Activated naive CD4-positive, alpha-beta T cell treated with anti-CD3 and anti-CD28 coated beads, Interleukin-2, amount 50 U/mL, for 24 hours (primary cell): ENCODE data around the gene SNORC.
A peak's percentile ranks its signal among the peaks of the same experiment; 100 is the strongest.

Experiments used
- H3K27ac Mint-ChIP-seq: one replicate; pipeline ENCODE4 v1.8.0; 2021; ENCODE audit warnings: mild to moderate bottlenecking, mixed read lengths
- H3K27me3 Mint-ChIP-seq: one replicate; pipeline ENCODE4 v1.8.0; 2021; ENCODE audit warnings: mixed read lengths
- H3K36me3 Mint-ChIP-seq: one replicate; pipeline ENCODE4 v1.8.0; 2021; ENCODE audit warnings: mixed read lengths
- H3K4me1 Mint-ChIP-seq: one replicate; pipeline ENCODE4 v1.8.0; 2021; ENCODE audit warnings: mixed read lengths
- H3K4me3 Mint-ChIP-seq: one replicate; pipeline ENCODE4 v1.8.0; 2021; ENCODE audit warnings: mild to moderate bottlenecking, mixed read lengths
- H3K9me3 Mint-ChIP-seq: one replicate; pipeline ENCODE4 v1.8.0; 2021; ENCODE audit warnings: mixed read lengths

Gene SNORC

DNA sequence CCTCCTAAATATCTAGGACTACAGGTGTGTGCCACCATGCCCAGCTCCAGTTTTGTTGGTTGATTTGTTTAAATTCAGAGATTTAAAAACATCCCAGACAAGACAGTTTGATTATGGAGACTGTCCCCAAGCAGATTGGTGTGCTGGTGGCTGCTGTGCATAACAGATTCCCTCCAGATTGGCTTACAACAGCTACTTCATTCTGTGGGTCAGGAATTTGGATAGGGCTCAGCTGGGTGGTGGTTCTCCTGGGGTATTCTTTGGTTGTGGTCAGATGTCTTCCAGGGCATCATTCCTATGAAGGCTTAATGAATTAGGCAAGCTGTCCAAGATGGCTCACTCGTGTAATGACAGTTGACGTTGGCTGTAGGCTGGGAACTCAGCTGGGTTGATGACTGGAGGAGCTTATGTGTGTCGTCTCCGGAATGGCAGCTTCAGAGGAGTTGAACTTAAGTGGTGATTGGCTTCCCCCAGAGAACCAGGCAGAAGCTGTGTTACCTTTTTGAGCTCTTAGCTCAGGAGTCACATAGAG, 10.6 kb upstream of the SNORC start:
- Mint-ChIP-seq H3K9me3 (no peaks in the 10 kb centered on the region), H3K27me3 (no peaks in the 10 kb centered on the region), H3K4me3 (no peak overlapping the region), H3K4me1 (no peaks in the 10 kb centered on the region), H3K36me3 (peaks cover 2% of the 10 kb centered on the region), H3K27ac (no peak overlapping the region)

- Mint-ChIP-seq H3K4me1 (no peaks in the 10 kb centered on the region), H3K27me3 (no peaks in the 10 kb centered on the region), H3K4me3 (no peak overlapping the region), H3K36me3 (peaks cover 2% of the 10 kb centered on the region), H3K9me3 (no peaks in the 10 kb centered on the region), H3K27ac (no peak overlapping the region)
These were observed 9.3 kb upstream of the SNORC start for GRCh38 chr2:232860593-232861241.

DNA sequence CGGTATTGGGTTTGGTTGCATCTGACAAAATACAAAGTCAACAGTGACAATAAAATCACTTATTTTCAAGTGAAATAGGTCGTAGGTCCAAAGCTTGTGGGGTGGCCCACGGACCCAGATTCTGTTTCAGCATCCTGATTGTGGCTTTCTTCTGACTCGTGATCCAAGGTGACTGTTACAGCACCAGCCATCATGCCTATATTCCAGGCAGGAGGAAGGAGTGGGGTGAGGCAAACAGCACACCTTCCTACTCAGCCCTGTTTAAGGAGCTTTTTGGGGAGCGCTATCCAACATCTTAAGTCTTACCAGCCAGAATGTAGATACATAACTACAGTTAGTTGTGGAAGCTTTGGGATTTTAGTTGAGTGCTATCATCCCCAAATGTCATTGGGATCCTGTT, 8.7 kb upstream of the SNORC start:
- peaks cover 2% of the 10 kb centered on the region for H3K36me3 Mint-ChIP-seq
- no peak overlapping the region for H3K27ac Mint-ChIP-seq
- H3K4me1 Mint-ChIP-seq: no peaks in the 10 kb centered on the region
- no peaks in the 10 kb centered on the region for H3K9me3 Mint-ChIP-seq
- H3K27me3 Mint-ChIP-seq: no peaks in the 10 kb centered on the region
- H3K4me3 Mint-ChIP-seq: no peak overlapping the region

DNA sequence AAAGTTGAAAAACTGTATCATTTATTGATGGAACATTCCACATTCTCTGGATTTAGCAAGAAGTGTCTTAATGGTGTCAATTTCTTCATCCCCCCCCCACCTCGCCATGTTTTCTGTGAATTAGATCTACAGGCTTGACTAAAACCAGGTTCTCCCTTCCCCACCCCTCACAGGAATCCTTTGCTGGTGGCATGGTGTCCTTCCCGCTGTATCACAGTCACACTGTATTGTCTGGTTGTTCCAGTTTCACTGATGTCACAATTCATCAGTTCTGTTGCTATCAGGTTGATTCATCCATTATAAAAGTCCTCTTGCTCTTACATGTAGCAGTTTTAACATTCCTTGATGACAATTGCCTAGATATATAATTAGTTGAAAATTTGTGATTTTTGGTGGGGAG, 6.1 kb upstream of the SNORC start:
- H3K36me3 Mint-ChIP-seq: peaks cover 2% of the 10 kb centered on the region
- H3K4me3 Mint-ChIP-seq: no peak overlapping the region
- H3K27ac Mint-ChIP-seq: no peak overlapping the region
- no peaks in the 10 kb centered on the region for H3K27me3 Mint-ChIP-seq
- H3K4me1 Mint-ChIP-seq: no peaks in the 10 kb centered on the region
- H3K9me3 Mint-ChIP-seq: no peaks in the 10 kb centered on the region

- H3K4me3 Mint-ChIP-seq: no peak overlapping the region
These were observed 4.9 kb upstream of the SNORC start for GRCh38 chr2:232865165-232865564.

DNA sequence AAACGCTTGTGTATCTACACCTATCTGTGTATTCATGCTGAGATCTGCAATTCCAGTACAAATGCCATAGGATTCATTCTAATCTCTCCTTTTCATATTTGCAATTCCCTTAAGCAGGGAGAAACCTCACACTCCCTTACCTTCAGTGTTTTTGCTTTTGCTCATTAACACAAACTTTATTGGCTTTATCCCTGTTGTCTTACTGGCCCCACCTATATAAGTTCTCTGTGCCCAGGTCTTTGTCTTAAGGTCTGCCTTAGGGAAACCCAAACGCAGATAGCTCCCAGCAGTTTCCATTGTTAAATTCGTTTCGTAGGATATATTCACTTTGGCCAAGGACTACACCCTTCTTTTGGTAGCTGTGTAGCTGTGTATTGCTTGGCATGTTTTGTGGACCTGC, 4.0 kb upstream of the SNORC start:
- H3K27me3 Mint-ChIP-seq: no peaks in the 10 kb centered on the region
- H3K9me3 Mint-ChIP-seq: no peaks in the 10 kb centered on the region
- H3K27ac Mint-ChIP-seq: no peak overlapping the region

More at GRCh38 chr2:232865165-232865564, 4.9 kb upstream of the SNORC start:
- Mint-ChIP-seq H3K9me3 (no peaks in the 10 kb centered on the region), H3K27me3 (no peaks in the 10 kb centered on the region), H3K36me3 (no peaks in the 10 kb centered on the region), H3K27ac (no peak overlapping the region), H3K4me1 (no peaks in the 10 kb centered on the region)

DNA sequence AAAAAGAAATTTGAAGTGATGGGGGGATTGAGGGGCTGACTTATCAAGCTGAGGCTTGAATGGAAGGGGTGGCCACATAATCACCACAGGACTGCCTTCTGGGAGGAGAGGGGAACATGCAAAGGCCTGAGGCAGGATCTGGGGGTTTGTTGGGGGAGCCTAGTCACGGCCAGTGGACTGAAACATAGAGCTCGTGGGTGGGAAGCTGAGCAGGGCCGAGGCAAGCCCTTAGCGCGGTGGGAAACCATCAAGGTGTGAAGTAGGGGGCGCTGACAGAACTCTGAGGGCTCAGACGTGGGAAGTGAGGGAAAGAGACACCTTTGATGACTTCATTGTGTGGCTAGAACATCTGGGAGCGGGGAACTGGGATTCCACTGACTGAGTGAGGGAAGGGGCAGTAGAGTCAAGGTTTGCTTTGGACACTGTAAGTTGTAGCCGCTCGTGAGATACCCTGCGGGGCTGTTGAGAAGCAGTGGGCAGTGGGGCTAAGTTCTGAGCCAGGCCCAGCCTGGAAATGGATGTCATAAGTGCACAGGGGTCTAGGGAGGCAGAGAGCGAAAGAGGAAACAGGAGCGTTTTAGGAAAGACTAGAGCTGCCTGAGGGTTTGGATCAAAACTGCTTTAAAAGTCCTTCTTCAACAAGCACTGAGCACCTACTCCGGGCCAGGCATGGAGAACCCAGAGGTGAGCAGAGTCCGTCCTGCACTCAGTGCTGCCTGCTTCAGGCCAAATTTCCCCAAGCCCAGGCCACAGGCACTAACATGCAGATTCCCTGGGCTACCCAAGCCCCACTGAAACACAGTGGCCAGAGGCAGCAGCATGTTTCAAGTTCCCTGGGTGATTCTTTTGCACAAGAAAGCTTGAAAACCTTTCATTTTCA, 686 bp upstream of the SNORC start:
- H3K27me3 Mint-ChIP-seq: peaks cover 3% of the 10 kb centered on the region
- H3K9me3 Mint-ChIP-seq: no peaks in the 10 kb centered on the region
- H3K27ac Mint-ChIP-seq: no peak overlapping the region
- no peaks in the 10 kb centered on the region for H3K36me3 Mint-ChIP-seq
- H3K4me1 Mint-ChIP-seq: no peaks in the 10 kb centered on the region
- H3K4me3 Mint-ChIP-seq: no peak overlapping the region

More for the DNA sequence above, 4.0 kb upstream of the SNORC start:
- no peak overlapping the region for H3K4me3 Mint-ChIP-seq
- no peaks in the 10 kb centered on the region for H3K36me3 Mint-ChIP-seq
- no peaks in the 10 kb centered on the region for H3K4me1 Mint-ChIP-seq

- no peak overlapping the region for H3K4me3 Mint-ChIP-seq
- H3K27me3 Mint-ChIP-seq: peaks cover 9% of the 10 kb centered on the region
- no peak overlapping the region for H3K27ac Mint-ChIP-seq
- no peaks in the 10 kb centered on the region for H3K36me3 Mint-ChIP-seq
- no peaks in the 10 kb centered on the region for H3K4me1 Mint-ChIP-seq
- no peaks in the 10 kb centered on the region for H3K9me3 Mint-ChIP-seq
These were observed 805 bp downstream of the SNORC start for GRCh38 chr2:232870766-232871371.

DNA sequence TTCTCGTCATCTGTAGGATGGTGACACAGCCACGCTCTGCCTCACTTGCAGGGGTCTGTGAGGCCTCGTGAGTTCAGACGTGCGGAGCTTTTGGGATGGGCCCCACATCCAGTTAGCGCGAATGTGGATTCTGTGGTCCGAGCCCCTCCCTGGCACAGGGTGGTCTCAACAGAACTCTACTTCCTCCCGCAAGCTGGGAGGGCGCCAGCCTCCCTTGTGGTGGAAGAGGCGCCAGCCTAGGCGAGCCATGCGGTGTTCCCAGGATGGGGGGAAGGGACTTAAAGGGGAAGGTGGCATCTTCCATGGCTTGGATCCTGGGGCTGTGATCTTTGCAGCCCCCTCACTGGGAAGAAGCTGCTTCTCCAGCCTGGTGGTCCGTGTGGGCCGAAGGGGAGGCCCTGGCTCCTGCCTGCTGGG, 1.4 kb downstream of the SNORC start:
- H3K4me1 Mint-ChIP-seq: no peaks in the 10 kb centered on the region
- no peak overlapping the region for H3K4me3 Mint-ChIP-seq
- H3K36me3 Mint-ChIP-seq: no peaks in the 10 kb centered on the region

GRCh38 chr2:232871835-232872736, 2.0 kb downstream of the SNORC start:
- no peaks in the 10 kb centered on the region for H3K4me1 Mint-ChIP-seq
- H3K27ac Mint-ChIP-seq: no peak overlapping the region
- no peak overlapping the region for H3K4me3 Mint-ChIP-seq
- H3K9me3 Mint-ChIP-seq: no peaks in the 10 kb centered on the region
- H3K27me3 Mint-ChIP-seq: peaks cover 9% of the 10 kb centered on the region
- H3K36me3 Mint-ChIP-seq: no peaks in the 10 kb centered on the region

More for the DNA sequence above, 1.4 kb downstream of the SNORC start:
- H3K27ac Mint-ChIP-seq: no peak overlapping the region
- H3K9me3 Mint-ChIP-seq: no peaks in the 10 kb centered on the region
- peaks cover 9% of the 10 kb centered on the region for H3K27me3 Mint-ChIP-seq

GRCh38 chr2:232872826-232873225, 2.8 kb downstream of the SNORC start:
- H3K27ac Mint-ChIP-seq: no peak overlapping the region
- no peaks in the 10 kb centered on the region for H3K4me1 Mint-ChIP-seq
- H3K9me3 Mint-ChIP-seq: no peaks in the 10 kb centered on the region
- peaks cover 11% of the 10 kb centered on the region for H3K27me3 Mint-ChIP-seq
- no peaks in the 10 kb centered on the region for H3K36me3 Mint-ChIP-seq
- H3K4me3 Mint-ChIP-seq: no peak overlapping the region

DNA sequence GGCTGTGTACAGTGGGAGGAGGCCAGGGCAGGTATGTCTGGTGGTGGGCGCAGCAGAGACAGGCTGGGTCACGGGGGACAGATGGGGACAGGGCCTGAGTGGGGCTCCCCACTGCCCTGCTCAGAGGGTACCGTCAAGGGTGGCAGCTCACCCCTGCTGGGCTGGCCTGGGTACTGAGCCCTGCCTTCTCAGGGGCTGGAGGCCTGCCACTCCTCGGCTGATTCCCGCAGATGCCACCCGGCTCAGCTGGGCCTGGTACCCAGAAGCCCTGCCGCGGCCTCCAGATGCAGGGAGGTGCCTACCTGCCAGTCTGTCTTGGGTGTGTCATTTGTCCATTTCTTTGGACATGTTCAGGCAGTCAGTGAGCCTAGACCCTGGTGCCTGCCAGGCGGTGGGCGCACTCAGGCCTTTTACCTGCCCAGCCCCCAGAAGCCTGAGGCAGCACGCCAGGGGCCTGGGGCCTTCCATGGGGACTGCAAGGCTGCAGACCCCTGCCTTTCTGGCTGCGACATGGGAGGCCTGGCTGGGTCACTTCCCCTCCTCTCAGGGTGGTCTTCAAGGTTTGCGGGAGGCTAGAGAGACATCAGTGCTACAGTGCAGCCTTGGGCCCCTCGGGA, 3.3 kb downstream of the SNORC start:
- H3K9me3 Mint-ChIP-seq: no peaks in the 10 kb centered on the region
- no peaks in the 10 kb centered on the region for H3K36me3 Mint-ChIP-seq
- H3K27me3 Mint-ChIP-seq: peaks cover 13% of the 10 kb centered on the region
- H3K27ac Mint-ChIP-seq: no peak overlapping the region
- no peak overlapping the region for H3K4me3 Mint-ChIP-seq
- no peaks in the 10 kb centered on the region for H3K4me1 Mint-ChIP-seq

DNA sequence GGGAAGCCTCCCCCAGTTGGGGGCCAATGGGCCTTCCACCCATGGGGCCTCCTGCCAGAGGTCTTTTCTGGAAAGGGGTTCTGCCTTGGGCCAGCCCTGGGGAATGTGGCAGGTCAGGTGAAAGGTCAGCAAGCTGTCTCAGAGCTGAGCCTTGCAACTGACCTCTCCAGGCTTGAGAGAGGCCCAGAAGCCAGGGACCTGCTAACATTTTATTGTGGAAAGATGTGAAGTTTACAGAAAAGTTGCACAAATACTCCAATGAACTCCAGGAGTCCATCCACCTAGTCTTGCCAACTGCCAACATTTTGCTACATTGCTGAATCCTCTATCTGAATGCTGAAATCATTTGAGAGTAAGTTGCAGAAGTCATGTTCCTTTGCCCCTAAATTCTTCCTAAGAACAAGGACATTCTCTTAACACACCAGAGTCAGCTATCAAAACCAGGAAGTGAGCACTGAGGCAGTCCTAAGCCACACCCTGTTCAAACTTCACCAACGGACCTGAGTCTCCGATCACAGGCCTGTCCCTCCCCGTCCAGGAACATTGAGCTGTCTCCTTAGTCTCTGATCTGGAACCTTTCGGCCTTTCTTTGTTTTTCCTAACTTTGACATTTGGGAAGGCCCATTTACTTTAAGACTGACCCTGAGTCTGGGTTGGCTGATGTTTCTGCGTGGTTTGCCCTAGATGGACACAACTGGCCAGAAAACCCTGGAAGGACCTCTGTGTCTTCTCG, 4.0 kb downstream of the SNORC start:
- Mint-ChIP-seq H3K4me3 (no peak overlapping the region), H3K36me3 (no peaks in the 10 kb centered on the region), H3K27me3 (peaks cover 13% of the 10 kb centered on the region), H3K4me1 (no peaks in the 10 kb centered on the region), H3K9me3 (no peaks in the 10 kb centered on the region), H3K27ac (no peak overlapping the region)

DNA sequence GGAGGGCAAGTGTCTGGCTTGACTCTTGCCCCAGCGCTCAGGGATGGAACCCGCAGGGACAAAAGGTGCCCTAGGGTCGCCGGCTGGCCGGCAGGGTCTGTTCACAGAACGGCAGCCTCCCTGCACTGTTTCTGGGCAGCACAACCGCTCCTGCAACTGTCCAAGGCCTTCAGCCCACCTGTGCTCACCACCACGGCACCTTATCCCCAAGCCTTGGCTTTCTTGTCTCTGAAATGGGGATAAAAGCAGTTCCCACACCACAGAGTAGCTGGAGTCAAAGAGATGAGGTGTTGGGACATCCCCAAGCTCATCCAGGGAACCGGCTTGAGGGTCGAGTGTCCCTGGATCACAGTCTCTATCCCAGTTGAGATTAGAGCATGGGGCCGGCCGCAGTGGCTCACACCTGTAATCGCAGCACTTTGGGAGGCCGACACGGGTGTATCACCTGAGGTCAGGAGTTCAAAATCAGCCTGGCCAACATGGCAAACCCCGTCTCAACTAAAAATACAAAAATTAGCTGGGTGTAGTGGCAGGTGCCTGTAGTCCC, 4.7 kb downstream of the SNORC start:
- Mint-ChIP-seq H3K4me1 (no peaks in the 10 kb centered on the region), H3K27ac (no peak overlapping the region), H3K4me3 (peak overlapping the region; percentile 23), H3K27me3 (peaks cover 13% of the 10 kb centered on the region), H3K36me3 (no peaks in the 10 kb centered on the region), H3K9me3 (no peaks in the 10 kb centered on the region)
